ENCODE data around the gene OTUB2.

DNA sequence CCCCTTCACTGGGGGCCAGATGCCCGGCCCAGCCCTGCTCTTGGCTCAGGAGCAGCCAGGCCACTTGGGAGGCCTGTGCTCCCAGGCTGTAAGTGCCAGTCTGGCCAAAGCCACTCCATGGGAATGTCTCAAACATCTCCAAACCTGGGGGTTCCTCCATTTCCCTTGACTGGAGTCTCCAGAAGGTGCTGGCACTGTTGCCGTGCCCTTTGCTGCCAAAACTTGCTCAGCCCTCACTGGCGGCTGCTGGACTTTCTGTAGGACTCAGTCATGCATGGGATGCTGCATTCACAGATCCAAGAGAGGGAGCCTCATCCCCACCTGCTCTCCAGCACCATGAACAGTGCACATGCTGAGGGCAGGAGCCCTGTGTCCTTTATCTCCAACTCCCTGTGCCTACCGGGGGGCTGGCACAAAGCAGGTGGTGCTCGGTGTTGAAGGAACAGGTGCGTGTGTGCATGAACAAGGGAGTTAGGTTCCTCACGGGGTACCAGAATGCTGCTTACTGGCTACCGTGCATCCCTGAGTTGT is 9.6 kb upstream of the OTUB2 start:
- no peak for TF ChIP-seq EZH2 (IDR thresholded peaks at IDR 0.05; ENCODE audit: borderline replicate concordance, low read length)
- TF ChIP-seq, protein P1, sequence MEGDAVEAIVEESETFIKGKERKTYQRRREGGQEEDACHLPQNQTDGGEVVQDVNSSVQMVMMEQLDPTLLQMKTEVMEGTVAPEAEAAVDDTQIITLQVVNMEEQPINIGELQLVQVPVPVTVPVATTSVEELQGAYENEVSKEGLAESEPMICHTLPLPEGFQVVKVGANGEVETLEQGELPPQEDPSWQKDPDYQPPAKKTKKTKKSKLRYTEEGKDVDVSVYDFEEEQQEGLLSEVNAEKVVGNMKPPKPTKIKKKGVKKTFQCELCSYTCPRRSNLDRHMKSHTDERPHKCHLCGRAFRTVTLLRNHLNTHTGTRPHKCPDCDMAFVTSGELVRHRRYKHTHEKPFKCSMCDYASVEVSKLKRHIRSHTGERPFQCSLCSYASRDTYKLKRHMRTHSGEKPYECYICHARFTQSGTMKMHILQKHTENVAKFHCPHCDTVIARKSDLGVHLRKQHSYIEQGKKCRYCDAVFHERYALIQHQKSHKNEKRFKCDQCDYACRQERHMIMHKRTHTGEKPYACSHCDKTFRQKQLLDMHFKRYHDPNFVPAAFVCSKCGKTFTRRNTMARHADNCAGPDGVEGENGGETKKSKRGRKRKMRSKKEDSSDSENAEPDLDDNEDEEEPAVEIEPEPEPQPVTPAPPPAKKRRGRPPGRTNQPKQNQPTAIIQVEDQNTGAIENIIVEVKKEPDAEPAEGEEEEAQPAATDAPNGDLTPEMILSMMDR (IDR thresholded peaks at IDR 0.05; ENCODE audit: low read length), result no peak
